Osteocyte (in vitro differentiated cells): Measurements from ENCODE around the gene DCST1. TPM values are rescaled to one million over a fixed set of nuclear protein-coding genes. Genes with fewer than 3 reads are reported as not detected.
"Not testable (repeated sequence)": the region's sequence is repeated elsewhere in the genome, so short reads cannot be mapped to it uniquely, and the experiment has no call there.

Experiments
- DNase-seq: peaks from one replicate; pipeline ENCODE4 v3.0.0; 2021; ENCODE audit warnings: mixed read lengths; ENCODE audit not compliant: unreplicated experiment; ENCODE audit errors: extremely low spot score
- H3K27ac Mint-ChIP-seq: one replicate; pipeline ENCODE4 v1.8.0; 2021; ENCODE audit warnings: mild to moderate bottlenecking, mixed read lengths; ENCODE audit not compliant: unreplicated experiment
- H3K27me3 Mint-ChIP-seq: one replicate; pipeline ENCODE4 v1.8.0; 2021; ENCODE audit warnings: mixed read lengths; ENCODE audit not compliant: unreplicated experiment
- H3K36me3 Mint-ChIP-seq: one replicate; pipeline ENCODE4 v1.8.0; 2021; ENCODE audit warnings: mixed read lengths; ENCODE audit not compliant: unreplicated experiment
- H3K4me1 Mint-ChIP-seq: one replicate; pipeline ENCODE4 v1.8.0; 2021; ENCODE audit warnings: mixed read lengths; ENCODE audit not compliant: unreplicated experiment
- H3K4me3 Mint-ChIP-seq: one replicate; pipeline ENCODE4 v1.8.0; 2021; ENCODE audit warnings: mild to moderate bottlenecking, moderate library complexity, mixed read lengths; ENCODE audit not compliant: unreplicated experiment
- H3K9me3 Mint-ChIP-seq: one replicate; pipeline ENCODE4 v1.8.0; 2021; ENCODE audit warnings: mixed read lengths; ENCODE audit not compliant: unreplicated experiment
- long read RNA-seq: library from polyadenylated mRNA; unstranded; transcript quantifications from one replicate; pipeline ENCODE4 v2.0.0, GENCODE V29; 2021
- total RNA-seq: library from RNA; stranded (reverse); gene quantifications from 2 replicates; pipeline ENCODE4 v1.2.1, GENCODE V29; 2021
- TF ChIP-seq, protein P1 (sequence below): fragments of 200-600 bp; sonication (generic); IDR thresholded peaks from 2 replicates; pipeline ENCODE4 v1.5.0; 2021; ENCODE audit warnings: antibody characterized with exemption, mild to moderate bottlenecking, moderate library complexity

The DCST1 gene, protein sequence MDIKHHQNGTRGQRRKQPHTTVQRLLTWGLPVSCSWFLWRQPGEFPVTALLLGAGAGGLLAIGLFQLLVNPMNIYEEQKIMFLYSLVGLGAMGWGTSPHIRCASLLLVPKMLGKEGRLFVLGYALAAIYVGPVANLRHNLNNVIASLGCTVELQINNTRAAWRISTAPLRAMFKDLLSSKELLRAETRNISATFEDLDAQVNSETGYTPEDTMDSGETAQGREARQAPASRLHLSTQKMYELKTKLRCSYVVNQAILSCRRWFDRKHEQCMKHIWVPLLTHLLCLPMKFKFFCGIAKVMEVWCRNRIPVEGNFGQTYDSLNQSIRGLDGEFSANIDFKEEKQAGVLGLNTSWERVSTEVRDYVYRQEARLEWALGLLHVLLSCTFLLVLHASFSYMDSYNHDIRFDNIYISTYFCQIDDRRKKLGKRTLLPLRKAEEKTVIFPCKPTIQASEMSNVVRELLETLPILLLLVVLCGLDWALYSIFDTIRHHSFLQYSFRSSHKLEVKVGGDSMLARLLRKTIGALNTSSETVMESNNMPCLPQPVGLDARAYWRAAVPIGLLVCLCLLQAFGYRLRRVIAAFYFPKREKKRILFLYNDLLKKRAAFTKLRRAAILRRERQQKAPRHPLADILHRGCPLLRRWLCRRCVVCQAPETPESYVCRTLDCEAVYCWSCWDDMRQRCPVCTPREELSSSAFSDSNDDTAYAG
- not detected in 2 replicates for total RNA-seq
- long read RNA-seq, partial matches to known transcripts = 0 of 1 reads
- long read RNA-seq, other reads (novel, unspliced or antisense) = 1 of 1 reads

DNA sequence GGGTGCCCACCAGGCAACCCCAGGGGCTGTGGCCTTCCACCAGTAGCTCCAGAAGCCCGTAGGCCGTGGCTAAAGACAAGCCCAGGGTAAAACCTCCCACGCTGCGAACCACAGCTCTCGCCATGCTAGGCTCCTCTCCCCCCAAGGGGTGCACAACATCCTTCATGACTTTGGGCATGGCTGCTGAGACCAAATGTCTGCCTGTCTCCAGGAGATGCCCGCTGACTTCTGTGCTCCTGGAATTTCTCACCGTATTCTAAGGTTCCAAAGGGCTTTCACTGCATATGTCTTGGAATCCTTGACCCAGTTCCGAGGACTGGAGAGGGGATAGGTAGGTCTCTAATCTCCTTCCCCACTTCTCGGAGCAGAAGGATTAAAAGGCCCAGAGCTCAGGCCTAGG lies at the start of gene DCST1, which contains the start of gene DCST2:
Gene DCST1, plus strand, starts transcription at position 301 of the 400 bp plus-strand sequence. CDS start 213 bp downstream, outside the sequence.
Gene DCST2, minus strand, starts transcription at position 258 of the 400 bp plus-strand sequence. Its CDS starts 80 bp downstream, at position 178.
- Mint-ChIP-seq H3K4me1 (no peaks in the 10 kb centered on the region), H3K27ac (no peak within 1 kb of the TSS), H3K36me3 (no peaks in the 10 kb centered on the region), H3K4me3 (no peak within 1 kb of the TSS), H3K27me3 (no peaks in the 10 kb centered on the region), H3K9me3 (no peaks in the 10 kb centered on the region)
- no peak for DNase-seq
- TF ChIP-seq, protein P1, sequence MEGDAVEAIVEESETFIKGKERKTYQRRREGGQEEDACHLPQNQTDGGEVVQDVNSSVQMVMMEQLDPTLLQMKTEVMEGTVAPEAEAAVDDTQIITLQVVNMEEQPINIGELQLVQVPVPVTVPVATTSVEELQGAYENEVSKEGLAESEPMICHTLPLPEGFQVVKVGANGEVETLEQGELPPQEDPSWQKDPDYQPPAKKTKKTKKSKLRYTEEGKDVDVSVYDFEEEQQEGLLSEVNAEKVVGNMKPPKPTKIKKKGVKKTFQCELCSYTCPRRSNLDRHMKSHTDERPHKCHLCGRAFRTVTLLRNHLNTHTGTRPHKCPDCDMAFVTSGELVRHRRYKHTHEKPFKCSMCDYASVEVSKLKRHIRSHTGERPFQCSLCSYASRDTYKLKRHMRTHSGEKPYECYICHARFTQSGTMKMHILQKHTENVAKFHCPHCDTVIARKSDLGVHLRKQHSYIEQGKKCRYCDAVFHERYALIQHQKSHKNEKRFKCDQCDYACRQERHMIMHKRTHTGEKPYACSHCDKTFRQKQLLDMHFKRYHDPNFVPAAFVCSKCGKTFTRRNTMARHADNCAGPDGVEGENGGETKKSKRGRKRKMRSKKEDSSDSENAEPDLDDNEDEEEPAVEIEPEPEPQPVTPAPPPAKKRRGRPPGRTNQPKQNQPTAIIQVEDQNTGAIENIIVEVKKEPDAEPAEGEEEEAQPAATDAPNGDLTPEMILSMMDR = no peak

DNA sequence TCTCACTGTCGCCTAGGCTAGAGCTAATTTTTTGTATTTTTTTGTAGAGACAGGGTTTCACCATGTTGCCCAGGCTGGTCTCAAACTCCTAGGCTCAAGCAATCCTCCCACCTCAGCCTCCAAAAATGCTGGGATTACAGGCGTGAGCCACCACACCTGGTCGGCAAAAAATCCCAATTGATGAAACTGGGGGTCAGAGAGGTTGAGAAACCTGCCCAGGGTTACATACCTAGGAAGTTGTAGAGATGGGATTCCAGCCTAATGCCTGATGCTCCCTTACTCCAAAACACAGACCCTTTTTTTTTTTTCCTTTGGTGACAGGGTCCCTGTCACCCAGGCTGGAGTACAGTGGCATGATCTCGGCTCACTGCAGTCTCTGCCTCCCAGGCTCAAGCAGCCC lies 46.9 kb upstream of the DCST1 start:
- H3K36me3 Mint-ChIP-seq, H3K4me3 Mint-ChIP-seq, H3K27ac Mint-ChIP-seq: not testable (repeated sequence)

DNA sequence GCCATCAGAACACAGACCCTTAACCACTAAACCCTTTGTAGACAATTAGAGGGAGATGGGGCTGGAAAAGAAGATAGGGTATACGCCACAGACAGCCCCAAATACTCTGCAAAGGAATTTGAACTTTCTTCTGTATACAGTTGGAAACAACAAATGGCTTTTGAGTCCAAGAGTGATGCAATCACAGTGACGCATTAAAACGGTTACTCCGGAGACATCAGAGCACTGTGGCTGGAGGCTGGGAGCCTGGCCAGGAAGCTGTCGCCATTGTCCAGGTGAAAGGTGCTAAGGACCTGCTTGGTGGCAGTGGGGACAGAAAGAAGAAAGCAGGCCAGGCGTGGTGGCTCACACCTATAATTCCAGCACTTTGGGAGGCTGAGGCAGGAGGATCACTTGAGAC lies 46.3 kb upstream of the DCST1 start:
- no peak for DNase-seq
- TF ChIP-seq, protein P1 = no peak
- Mint-ChIP-seq H3K27ac (no peak overlapping the region), H3K36me3 (peaks cover 4% of the 10 kb centered on the region), H3K27me3 (no peaks in the 10 kb centered on the region), H3K4me3 (no peak overlapping the region), H3K4me1 (peaks cover 6% of the 10 kb centered on the region), H3K9me3 (no peaks in the 10 kb centered on the region)

More for the DNA sequence above, 46.9 kb upstream of the DCST1 start:
- H3K27me3 Mint-ChIP-seq, H3K9me3 Mint-ChIP-seq, DNase-seq, H3K4me1 Mint-ChIP-seq: not testable (repeated sequence)

DNA sequence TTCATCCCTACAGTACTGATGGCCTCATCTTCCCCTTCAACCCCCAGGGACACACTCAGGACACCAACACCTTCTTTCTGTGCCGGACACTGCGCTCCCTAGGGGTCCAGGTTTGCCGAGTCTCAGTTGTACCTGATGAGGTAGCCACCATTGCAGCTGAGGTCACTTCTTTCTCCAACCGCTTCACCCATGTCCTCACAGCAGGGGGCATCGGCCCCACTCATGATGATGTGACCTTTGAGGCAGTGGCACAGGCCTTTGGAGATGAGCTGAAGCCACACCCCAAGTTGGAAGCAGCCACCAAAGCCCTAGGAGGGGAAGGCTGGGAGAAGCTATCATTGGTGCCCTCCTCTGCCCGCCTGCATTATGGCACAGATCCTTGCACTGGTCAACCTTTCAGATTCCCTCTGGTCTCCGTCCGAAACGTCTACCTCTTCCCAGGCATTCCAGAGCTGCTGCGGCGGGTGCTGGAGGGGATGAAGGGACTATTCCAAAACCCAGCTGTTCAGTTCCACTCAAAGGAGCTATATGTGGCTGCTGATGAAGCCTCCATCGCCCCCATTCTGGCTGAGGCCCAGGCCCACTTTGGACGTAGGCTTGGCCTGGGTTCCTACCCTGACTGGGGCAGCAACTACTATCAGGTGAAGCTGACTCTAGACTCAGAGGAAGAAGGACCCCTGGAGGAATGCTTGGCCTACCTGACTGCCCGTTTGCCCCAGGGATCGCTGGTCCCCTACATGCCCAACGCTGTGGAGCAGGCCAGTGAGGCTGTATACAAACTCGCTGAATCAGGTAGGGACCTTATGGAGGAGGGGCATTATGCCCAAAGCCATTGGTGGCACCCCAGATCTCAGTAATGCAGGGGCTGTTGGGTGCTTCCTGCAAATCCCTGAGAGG lies 45.3 kb upstream of the DCST1 start:
- Mint-ChIP-seq H3K4me3 (no peak overlapping the region), H3K4me1 (peaks cover 11% of the 10 kb centered on the region), H3K9me3 (no peaks in the 10 kb centered on the region), H3K27ac (no peak overlapping the region), H3K27me3 (no peaks in the 10 kb centered on the region), H3K36me3 (peaks cover 4% of the 10 kb centered on the region)
- TF ChIP-seq, protein P1 = no peak
- no peak for DNase-seq

DNA sequence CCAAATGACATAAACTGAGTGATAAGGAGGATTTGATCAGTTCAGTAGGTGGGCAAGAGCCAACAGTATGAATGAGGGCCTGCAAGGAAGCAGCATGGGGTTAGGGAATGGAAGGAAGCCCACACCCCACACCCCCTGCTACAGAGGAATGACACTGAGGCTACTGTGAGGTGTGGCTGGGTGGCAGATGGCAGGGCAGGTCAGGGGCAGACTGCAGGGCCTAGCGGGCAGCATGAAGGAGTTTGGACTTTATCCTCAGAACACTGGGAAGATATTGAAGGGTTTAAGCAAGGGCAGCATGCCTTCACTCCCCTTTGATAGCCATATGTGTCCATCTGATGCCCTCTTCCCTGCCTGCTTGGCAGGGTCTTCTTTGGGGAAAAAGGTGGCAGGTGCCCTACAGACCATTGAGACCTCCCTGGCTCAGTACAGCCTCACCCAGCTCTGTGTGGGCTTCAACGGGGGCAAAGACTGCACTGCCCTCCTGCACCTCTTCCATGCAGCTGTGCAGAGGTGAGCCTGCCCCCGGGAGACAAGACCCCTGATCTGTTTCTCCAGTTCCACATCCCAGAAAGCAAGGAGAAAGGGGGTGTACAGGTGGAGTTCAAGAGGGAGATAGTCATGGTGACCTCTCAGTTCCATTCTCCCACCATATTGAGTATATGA lies 44.3 kb upstream of the DCST1 start:
- Mint-ChIP-seq H3K4me1 (peaks cover 5% of the 10 kb centered on the region), H3K27me3 (no peaks in the 10 kb centered on the region), H3K36me3 (peaks cover 4% of the 10 kb centered on the region), H3K9me3 (no peaks in the 10 kb centered on the region), H3K4me3 (no peak overlapping the region), H3K27ac (no peak overlapping the region)
- no peak for DNase-seq
- TF ChIP-seq, protein P1 = no peak
